Fibroblast of lung (primary cell): ENCODE data around the gene FAM118A.

ENCODE experiments used
- EZH2 ChIP-seq: IDR thresholded peaks from 2 replicates; pipeline ENCODE4 v1.5.1; 2012; ENCODE audit warnings: low read length, control low read depth, mild to moderate bottlenecking; ENCODE audit errors: missing control alignments
- TF ChIP-seq, protein P1 (sequence below), 2 donors: IDR thresholded peaks in 1 of 2; conservative IDR thresholded peaks in 1 of 2; 1 replicate in 1 of 2; 2 replicates in 1 of 2; pipeline ENCODE4 v1.5.1; 2011 to 2012; ENCODE audit warnings: low read length in 2 of 2, control low read depth in 1 of 2, inconsistent platforms in 1 of 2, low read depth in 1 of 2, mild to moderate bottlenecking in 1 of 2

DNA sequence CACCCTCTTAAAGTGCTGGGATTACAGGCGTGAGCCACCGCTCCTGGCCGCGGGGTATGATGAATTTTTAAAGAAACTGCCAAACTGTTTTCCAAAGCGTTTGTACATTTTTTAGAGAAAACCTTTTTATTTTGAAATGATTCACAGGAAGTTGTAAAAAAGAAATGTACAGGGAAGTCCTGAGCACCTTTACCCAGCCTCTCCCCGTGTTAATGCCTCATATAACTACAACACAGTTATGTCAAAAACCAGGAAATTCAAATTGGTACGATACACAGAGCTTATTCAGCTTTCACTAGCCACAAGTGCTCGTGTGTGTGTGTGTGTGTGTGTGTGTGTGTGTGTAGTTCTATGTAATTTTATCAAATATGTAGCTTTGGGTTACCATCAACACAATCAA lies 7.0 kb upstream of the FAM118A start:
- TF ChIP-seq, protein P1, sequence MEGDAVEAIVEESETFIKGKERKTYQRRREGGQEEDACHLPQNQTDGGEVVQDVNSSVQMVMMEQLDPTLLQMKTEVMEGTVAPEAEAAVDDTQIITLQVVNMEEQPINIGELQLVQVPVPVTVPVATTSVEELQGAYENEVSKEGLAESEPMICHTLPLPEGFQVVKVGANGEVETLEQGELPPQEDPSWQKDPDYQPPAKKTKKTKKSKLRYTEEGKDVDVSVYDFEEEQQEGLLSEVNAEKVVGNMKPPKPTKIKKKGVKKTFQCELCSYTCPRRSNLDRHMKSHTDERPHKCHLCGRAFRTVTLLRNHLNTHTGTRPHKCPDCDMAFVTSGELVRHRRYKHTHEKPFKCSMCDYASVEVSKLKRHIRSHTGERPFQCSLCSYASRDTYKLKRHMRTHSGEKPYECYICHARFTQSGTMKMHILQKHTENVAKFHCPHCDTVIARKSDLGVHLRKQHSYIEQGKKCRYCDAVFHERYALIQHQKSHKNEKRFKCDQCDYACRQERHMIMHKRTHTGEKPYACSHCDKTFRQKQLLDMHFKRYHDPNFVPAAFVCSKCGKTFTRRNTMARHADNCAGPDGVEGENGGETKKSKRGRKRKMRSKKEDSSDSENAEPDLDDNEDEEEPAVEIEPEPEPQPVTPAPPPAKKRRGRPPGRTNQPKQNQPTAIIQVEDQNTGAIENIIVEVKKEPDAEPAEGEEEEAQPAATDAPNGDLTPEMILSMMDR (conservative IDR thresholded peaks at IDR 0.05 in 1 of 2, IDR thresholded peaks at IDR 0.05 in 1 of 2; ENCODE audit: low read depth in 1 of 2, low read length in 2 of 2) = no peak
- no peak for TF ChIP-seq EZH2
